ENCODE data around the gene MSANTD7. TPM values are rescaled to one million over a fixed set of nuclear protein-coding genes. Genes with fewer than 3 reads are reported as not detected.

Gene MSANTD7
- total RNA-seq, 1 donor from 2014 or later = 13.4 TPM

DNA sequence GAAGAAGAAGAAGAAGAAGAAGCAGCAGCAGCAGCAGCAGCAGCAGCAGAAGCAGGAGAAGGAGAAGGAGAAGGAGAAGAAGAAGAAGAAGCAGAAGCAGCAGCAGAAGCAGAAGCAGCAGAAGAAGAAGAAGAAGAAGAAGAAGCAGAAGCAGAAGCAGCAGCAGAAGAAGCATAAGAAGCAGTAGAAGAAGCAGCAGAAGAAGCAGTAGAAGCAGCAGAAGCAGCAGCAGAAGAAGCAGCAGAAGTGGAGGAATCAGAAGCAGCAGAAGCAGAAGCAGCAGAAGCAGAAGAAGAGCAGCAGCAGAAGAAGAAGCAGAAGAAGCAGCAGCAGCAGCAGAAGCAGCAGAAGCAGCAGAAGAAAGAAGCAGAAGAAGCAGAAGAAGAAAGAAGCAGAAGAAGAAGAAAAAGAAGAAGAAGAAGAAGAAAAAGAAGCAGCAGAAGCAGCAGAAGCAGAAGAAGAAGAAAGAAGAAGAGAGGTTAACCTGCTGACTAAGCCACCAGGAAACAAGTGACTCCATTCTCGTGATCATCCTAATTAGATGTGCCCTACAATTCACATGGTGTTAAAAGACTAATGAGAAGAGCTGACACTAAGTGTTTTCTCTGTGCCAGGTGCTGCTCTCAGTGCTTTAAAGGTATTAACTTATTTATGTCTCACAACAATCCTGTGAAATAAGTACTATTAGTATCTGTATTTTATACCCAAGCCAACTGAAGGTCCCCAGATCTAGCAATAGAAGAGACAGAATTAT lies 11.9 kb upstream of the MSANTD7 start:
- DNase-seq (ENCODE audit: low spot score) = no peak
- Mint-ChIP-seq H3K4me1 (ENCODE audit: low read depth) (peaks cover 4% of the 10 kb centered on the region), H3K9me3 (ENCODE audit: low read depth) (no peaks in the 10 kb centered on the region), H3K36me3 (ENCODE audit: low read depth) (no peaks in the 10 kb centered on the region), H3K4me3 (ENCODE audit: unreplicated experiment) (no peak overlapping the region), H3K27ac (ENCODE audit: unreplicated experiment) (no peak overlapping the region), H3K27me3 (ENCODE audit: low read depth) (peaks cover 9% of the 10 kb centered on the region)
- TF ChIP-seq, protein P1, sequence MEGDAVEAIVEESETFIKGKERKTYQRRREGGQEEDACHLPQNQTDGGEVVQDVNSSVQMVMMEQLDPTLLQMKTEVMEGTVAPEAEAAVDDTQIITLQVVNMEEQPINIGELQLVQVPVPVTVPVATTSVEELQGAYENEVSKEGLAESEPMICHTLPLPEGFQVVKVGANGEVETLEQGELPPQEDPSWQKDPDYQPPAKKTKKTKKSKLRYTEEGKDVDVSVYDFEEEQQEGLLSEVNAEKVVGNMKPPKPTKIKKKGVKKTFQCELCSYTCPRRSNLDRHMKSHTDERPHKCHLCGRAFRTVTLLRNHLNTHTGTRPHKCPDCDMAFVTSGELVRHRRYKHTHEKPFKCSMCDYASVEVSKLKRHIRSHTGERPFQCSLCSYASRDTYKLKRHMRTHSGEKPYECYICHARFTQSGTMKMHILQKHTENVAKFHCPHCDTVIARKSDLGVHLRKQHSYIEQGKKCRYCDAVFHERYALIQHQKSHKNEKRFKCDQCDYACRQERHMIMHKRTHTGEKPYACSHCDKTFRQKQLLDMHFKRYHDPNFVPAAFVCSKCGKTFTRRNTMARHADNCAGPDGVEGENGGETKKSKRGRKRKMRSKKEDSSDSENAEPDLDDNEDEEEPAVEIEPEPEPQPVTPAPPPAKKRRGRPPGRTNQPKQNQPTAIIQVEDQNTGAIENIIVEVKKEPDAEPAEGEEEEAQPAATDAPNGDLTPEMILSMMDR (IDR thresholded peaks at IDR 0.05) = no peak

DNA sequence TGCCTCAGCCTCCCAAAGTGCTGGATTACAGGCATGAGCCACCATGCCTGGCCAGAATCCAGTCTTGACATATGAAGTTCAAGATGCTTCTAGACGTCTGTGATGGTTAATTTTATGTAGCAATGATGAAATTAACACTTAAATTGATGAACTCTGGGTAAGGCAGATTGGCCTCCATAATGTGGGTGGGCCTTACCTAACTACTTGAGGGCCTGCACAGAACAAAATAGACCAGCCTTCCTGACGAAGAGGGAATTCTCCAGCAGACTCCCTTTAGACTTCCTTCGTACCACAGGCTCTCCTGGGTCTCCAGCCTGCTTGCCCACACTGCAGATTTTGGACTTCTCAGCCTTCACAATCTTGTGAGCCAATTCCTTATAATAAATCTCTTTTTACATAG lies 5.0 kb upstream of the MSANTD7 start:
- Mint-ChIP-seq H3K27me3 (ENCODE audit: low read depth) (no peaks in the 10 kb centered on the region), H3K4me1 (ENCODE audit: low read depth) (peaks cover 9% of the 10 kb centered on the region), H3K27ac (ENCODE audit: unreplicated experiment) (no peak overlapping the region), H3K4me3 (ENCODE audit: unreplicated experiment) (no peak overlapping the region), H3K36me3 (ENCODE audit: low read depth) (no peaks in the 10 kb centered on the region), H3K9me3 (ENCODE audit: low read depth) (no peaks in the 10 kb centered on the region)
- DNase-seq (ENCODE audit: low spot score) = no peak
- TF ChIP-seq, protein P1 (IDR thresholded peaks at IDR 0.05) = no peak

DNA sequence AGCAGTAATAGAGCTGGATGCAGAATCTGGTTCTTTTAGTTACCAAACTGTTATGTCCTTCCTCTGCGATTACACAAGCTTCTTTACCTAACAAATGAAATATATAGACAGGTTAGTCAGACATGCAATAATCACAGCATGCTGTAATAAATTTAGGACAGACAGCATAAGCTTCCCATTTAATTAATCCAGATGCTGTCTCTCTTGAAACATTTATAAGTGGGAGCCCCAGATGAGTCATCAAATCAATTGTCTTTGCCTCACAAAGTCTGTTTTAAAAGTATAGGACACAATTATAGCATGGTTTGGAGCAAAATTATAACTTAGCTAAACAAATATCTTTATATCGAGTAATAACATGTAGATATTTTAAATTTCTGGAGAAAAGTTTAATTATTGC lies 1.9 kb upstream of the MSANTD7 start:
- TF ChIP-seq, protein P1 (IDR thresholded peaks at IDR 0.05) = no peak
- Mint-ChIP-seq H3K27ac (ENCODE audit: unreplicated experiment) (no peak overlapping the region), H3K9me3 (ENCODE audit: low read depth) (no peaks in the 10 kb centered on the region), H3K4me1 (ENCODE audit: low read depth) (peaks cover 22% of the 10 kb centered on the region), H3K4me3 (ENCODE audit: unreplicated experiment) (no peak overlapping the region), H3K36me3 (ENCODE audit: low read depth) (peaks cover 4% of the 10 kb centered on the region), H3K27me3 (ENCODE audit: low read depth) (no peaks in the 10 kb centered on the region)
- no peak for DNase-seq (ENCODE audit: low spot score)

DNA sequence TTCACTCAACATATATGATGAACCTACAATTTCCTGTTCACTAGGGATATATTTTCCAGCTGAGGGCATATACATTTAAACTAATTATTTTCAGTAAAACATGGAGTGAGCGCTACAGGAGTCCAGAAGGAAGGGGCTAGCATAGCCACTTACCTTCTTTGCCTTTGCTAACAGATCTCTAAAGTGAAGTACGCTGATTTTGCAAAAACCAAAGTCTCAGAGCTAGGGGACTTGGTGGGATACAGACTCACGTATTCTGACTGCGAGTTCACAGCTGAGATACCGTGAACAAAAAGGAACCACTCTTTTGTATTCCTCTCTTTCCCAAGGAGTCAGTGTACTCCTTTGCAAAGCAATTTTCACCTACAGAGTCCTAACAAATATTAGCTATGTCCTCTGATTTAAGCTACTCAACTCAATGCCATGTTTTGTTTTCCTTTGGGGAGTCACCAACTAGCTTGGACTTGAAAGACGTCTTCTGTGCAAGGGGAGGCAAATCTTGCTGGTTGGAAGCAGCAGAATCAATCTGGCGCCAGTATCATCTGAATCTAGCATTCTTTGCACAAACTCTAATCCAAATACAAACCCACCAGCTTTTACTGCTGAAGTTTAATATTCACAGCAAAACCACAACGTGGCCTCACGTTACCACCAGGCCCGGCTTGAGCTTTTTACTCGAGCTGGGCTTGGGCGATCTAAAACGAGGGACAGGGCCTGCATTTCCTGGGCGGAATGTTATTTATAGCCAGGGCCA lies 926 bp upstream of the MSANTD7 start:
- Mint-ChIP-seq H3K27ac (ENCODE audit: unreplicated experiment) (peak overlapping the region; percentile 98), H3K9me3 (ENCODE audit: low read depth) (no peaks in the 10 kb centered on the region), H3K36me3 (ENCODE audit: low read depth) (peaks cover 4% of the 10 kb centered on the region), H3K27me3 (ENCODE audit: low read depth) (no peaks in the 10 kb centered on the region), H3K4me1 (ENCODE audit: low read depth) (peaks cover 22% of the 10 kb centered on the region), H3K4me3 (ENCODE audit: unreplicated experiment) (peak overlapping the region; percentile 89)
- no peak for DNase-seq (ENCODE audit: low spot score)
- TF ChIP-seq, protein P1 (IDR thresholded peaks at IDR 0.05) = no peak

DNA sequence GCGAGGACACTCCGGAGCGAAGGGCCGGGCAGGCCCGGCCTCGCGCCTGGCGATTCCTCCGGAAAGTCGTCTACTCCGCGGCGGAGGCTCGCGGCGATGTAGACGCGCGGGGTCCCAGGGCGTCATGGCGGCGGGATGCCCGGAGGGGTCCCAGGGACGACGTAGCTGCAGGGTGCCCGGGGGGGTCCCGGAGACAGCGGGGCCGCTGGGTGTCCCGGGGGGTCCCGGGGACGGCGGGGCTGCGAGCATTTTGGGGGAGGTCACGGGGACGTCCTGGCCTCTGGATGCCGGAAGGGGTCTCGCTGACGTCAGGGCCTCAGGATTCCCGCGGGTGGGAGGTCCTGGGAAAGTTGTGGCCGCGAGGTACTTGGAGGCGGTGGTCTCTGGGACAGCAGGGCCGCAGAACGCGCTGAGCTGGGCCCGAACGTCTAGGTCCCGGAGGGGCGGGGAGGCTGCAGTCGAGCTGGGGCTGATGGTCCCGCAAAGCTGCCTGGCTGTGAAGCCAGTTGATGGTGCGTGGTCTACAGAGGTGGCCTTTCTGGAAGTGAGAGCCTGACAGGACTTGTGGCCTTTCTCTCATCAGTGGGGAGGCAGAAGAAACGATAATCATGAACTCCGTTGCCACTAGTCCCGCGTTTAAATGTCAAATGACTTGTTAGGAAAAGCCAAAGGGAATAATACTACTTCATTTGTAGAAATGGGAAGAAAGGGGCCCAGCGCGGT lies 637 bp downstream of the MSANTD7 start:
- Mint-ChIP-seq H3K4me3 (ENCODE audit: unreplicated experiment) (peak overlapping the region; percentile 89), H3K27me3 (ENCODE audit: low read depth) (no peaks in the 10 kb centered on the region), H3K4me1 (ENCODE audit: low read depth) (peaks cover 22% of the 10 kb centered on the region), H3K27ac (ENCODE audit: unreplicated experiment) (peak overlapping the region; percentile 98), H3K36me3 (ENCODE audit: low read depth) (peaks cover 10% of the 10 kb centered on the region), H3K9me3 (ENCODE audit: low read depth) (no peaks in the 10 kb centered on the region)
- peak; percentile 86 for DNase-seq (ENCODE audit: low spot score)
- TF ChIP-seq, protein P1 (IDR thresholded peaks at IDR 0.05) = no peak

Measured in chondrocyte (in vitro differentiated cells).